ENCODE results near the gene TPT1. TPM values are rescaled to one million over a fixed set of nuclear protein-coding genes. Genes with fewer than 3 reads are reported as not detected.

Gene TPT1
- total RNA-seq, 1 experiment from 2014 or later: 3,611 TPM

DNA sequence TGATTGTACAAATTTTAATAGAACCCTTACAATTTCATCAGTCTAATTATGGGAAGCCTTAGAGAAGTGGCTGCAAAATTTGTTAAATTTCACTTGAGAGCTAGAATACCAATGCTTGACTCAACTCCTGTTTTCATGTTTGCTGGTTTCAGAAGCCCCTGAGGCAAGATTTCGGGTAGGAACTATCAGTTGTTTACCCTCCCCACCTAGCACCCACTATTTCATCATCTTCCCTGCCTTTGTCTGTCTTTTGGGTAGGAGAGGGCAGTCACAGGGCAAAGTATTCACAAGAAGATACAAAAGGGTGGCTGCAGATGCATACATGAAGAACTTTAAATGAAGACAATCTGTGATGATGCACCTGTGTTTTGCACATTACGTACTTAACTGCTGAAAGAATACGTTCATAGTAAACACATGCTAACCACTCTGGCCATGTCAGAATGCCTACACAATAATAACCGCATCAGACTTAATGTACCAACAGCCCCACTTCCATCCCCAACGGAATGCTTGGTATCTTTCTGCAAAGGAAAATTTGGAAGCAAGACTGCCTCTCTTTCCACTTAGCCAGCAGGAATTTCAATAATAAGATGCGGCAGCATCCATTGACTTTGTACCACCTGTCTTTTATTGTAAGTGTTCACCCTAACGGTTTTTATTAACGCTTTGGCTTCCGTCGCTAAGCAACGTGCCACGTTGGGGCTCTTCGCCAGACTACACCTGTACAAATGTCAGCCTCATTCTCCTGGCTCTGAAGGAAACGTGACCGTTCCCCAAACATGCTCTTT, 30.4 kb downstream of the TPT1 start:
- peaks cover 5% of the 10 kb centered on the region for H3K36me3 Mint-ChIP-seq (ENCODE audit: insufficient read depth, unreplicated experiment)
- Histone ChIP-seq H3K27me3 (replicated peaks; ENCODE audit: control insufficient read depth, insufficient read depth, low read length) (no peaks in the 10 kb centered on the region), H3K4me3 (ENCODE audit: low read depth, low read length) (peak overlapping the region; percentile 53), H3K4me1 (peaks cover 13% of the 10 kb centered on the region), H3K36me3 (ENCODE audit: control insufficient read depth, insufficient read depth, low read length) (no peaks in the 10 kb centered on the region), H3K9me3 (no peaks in the 10 kb centered on the region)
- no peak overlapping the region for H3K27ac Mint-ChIP-seq (ENCODE audit: unreplicated experiment)
- H3K4me3 Mint-ChIP-seq (ENCODE audit: unreplicated experiment): peak overlapping the region; percentile 65
- H3K27me3 Mint-ChIP-seq (ENCODE audit: insufficient read depth, unreplicated experiment): no peaks in the 10 kb centered on the region
- H3K9me3 Mint-ChIP-seq (ENCODE audit: unreplicated experiment): no peaks in the 10 kb centered on the region
- no TSS peak for BruUV-seq (replicated peaks)
- POLR2A ChIA-PET: interaction anchor here (0.6 kb wide), 1 partner anchor 30 kb away, joined by 12 read pairs; no protein-coding TSS in a partner anchor
- DNase-seq: no peak
- intact Hi-C loops (cut with micrococcal nuclease; ENCODE audit: unreplicated experiment): no loop called here
- H3K4me1 Mint-ChIP-seq (ENCODE audit: low read depth, unreplicated experiment): peaks cover 10% of the 10 kb centered on the region
- CTCF ChIA-PET: interaction anchor here (0.6 to 0.7 kb wide), 6 partner anchors 131 to 822 kb away, joined by 3 to 7 read pairs (median 5); no protein-coding TSS in a partner anchor
- TF ChIP-seq, protein P1, sequence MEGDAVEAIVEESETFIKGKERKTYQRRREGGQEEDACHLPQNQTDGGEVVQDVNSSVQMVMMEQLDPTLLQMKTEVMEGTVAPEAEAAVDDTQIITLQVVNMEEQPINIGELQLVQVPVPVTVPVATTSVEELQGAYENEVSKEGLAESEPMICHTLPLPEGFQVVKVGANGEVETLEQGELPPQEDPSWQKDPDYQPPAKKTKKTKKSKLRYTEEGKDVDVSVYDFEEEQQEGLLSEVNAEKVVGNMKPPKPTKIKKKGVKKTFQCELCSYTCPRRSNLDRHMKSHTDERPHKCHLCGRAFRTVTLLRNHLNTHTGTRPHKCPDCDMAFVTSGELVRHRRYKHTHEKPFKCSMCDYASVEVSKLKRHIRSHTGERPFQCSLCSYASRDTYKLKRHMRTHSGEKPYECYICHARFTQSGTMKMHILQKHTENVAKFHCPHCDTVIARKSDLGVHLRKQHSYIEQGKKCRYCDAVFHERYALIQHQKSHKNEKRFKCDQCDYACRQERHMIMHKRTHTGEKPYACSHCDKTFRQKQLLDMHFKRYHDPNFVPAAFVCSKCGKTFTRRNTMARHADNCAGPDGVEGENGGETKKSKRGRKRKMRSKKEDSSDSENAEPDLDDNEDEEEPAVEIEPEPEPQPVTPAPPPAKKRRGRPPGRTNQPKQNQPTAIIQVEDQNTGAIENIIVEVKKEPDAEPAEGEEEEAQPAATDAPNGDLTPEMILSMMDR (IDR thresholded peaks at IDR 0.05; ENCODE audit: insufficient read depth in 1 of 2, low read depth in 1 of 2, low read length in 1 of 2, severe bottlenecking in 1 of 2, unreplicated experiment in 1 of 2): no peak

- DNase-seq: no peak
- Mint-ChIP-seq H3K27ac (ENCODE audit: unreplicated experiment) (no peak overlapping the region), H3K27me3 (ENCODE audit: insufficient read depth, unreplicated experiment) (no peaks in the 10 kb centered on the region), H3K36me3 (ENCODE audit: insufficient read depth, unreplicated experiment) (peaks cover 5% of the 10 kb centered on the region), H3K4me1 (ENCODE audit: low read depth, unreplicated experiment) (peaks cover 10% of the 10 kb centered on the region), H3K9me3 (ENCODE audit: unreplicated experiment) (no peaks in the 10 kb centered on the region), H3K4me3 (ENCODE audit: unreplicated experiment) (no peak overlapping the region)
- Histone ChIP-seq H3K9me3 (no peaks in the 10 kb centered on the region), H3K4me1 (peaks cover 9% of the 10 kb centered on the region), H3K36me3 (ENCODE audit: control insufficient read depth, insufficient read depth, low read length) (no peaks in the 10 kb centered on the region), H3K27me3 (replicated peaks; ENCODE audit: control insufficient read depth, insufficient read depth, low read length) (no peaks in the 10 kb centered on the region), H3K4me3 (ENCODE audit: low read depth, low read length) (no peak overlapping the region)
- CTCF ChIA-PET: interaction anchor here (1.3 kb wide), 1 partner anchor 26 kb away, joined by 4 read pairs; no protein-coding TSS in a partner anchor
- POLR2A ChIA-PET: no interaction called here
- TF ChIP-seq, protein P1 (IDR thresholded peaks at IDR 0.05; ENCODE audit: insufficient read depth in 1 of 2, low read depth in 1 of 2, low read length in 1 of 2, severe bottlenecking in 1 of 2, unreplicated experiment in 1 of 2): no peak
- no TSS peak for BruUV-seq (replicated peaks)
- intact Hi-C loops (cut with micrococcal nuclease; ENCODE audit: unreplicated experiment): no loop called here
Observed at GRCh38 chr13:45306966-45307365, 34.0 kb downstream of the TPT1 start.

- BruUV-seq (replicated peaks): no TSS peak
- POLR2A ChIA-PET: no interaction called here
- Mint-ChIP-seq H3K36me3 (ENCODE audit: insufficient read depth, unreplicated experiment) (peaks cover 9% of the 10 kb centered on the region), H3K9me3 (ENCODE audit: unreplicated experiment) (no peaks in the 10 kb centered on the region), H3K4me1 (ENCODE audit: low read depth, unreplicated experiment) (no peaks in the 10 kb centered on the region), H3K27ac (ENCODE audit: unreplicated experiment) (no peak overlapping the region), H3K4me3 (ENCODE audit: unreplicated experiment) (no peak overlapping the region), H3K27me3 (ENCODE audit: insufficient read depth, unreplicated experiment) (no peaks in the 10 kb centered on the region)
- no peak for DNase-seq
- intact Hi-C loops (cut with micrococcal nuclease; ENCODE audit: unreplicated experiment): no loop called here
- TF ChIP-seq, protein P1 (IDR thresholded peaks at IDR 0.05; ENCODE audit: insufficient read depth in 1 of 2, low read depth in 1 of 2, low read length in 1 of 2, severe bottlenecking in 1 of 2, unreplicated experiment in 1 of 2): no peak
- H3K4me3 ChIP-seq (ENCODE audit: low read depth, low read length): no peak overlapping the region
- no peaks in the 10 kb centered on the region for H3K4me1 ChIP-seq
- H3K9me3 ChIP-seq: no peaks in the 10 kb centered on the region
- H3K36me3 ChIP-seq (ENCODE audit: control insufficient read depth, insufficient read depth, low read length): no peaks in the 10 kb centered on the region
- CTCF ChIA-PET: no interaction called here
- H3K27me3 ChIP-seq (replicated peaks; ENCODE audit: control insufficient read depth, insufficient read depth, low read length): no peaks in the 10 kb centered on the region
Observed at GRCh38 chr13:45305079-45305478, 35.9 kb downstream of the TPT1 start.

All from Caco-2 (cell line).